ENCODE results near the gene ERBB4.

Gene ERBB4

GRCh38 chr2:211930331-211930730, 608.3 kb downstream of the ERBB4 start:
- no peak for DNase-seq (ENCODE audit: low read depth in 2 of 2)

GRCh38 chr2:211928201-211928600, 610.4 kb downstream of the ERBB4 start:
- DNase-seq (ENCODE audit: low read depth in 2 of 2) = no peak

GRCh38 chr2:211923019-211923418, 615.6 kb downstream of the ERBB4 start:
- no peak for DNase-seq (ENCODE audit: low read depth in 2 of 2)

DNA sequence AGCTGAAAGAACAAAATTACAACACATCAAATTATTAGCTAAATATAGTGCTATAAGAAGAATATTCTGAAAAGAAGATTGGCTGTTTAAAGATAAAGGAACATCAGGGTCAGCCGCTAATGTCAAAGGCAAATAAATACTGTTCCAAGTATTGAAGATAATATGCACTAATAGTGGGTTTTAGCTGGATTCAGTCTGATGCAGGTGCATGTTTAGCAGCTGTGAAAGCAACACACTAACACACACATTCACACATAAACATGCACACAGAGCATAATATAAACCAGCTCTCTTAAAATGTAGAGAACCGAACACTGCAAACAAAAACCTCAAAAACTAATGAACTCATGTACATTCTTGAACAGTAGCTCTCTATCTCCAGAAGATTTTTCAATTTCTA, 634.6 kb downstream of the ERBB4 start:
- no peak for DNase-seq (ENCODE audit: low read depth in 2 of 2)

DNA sequence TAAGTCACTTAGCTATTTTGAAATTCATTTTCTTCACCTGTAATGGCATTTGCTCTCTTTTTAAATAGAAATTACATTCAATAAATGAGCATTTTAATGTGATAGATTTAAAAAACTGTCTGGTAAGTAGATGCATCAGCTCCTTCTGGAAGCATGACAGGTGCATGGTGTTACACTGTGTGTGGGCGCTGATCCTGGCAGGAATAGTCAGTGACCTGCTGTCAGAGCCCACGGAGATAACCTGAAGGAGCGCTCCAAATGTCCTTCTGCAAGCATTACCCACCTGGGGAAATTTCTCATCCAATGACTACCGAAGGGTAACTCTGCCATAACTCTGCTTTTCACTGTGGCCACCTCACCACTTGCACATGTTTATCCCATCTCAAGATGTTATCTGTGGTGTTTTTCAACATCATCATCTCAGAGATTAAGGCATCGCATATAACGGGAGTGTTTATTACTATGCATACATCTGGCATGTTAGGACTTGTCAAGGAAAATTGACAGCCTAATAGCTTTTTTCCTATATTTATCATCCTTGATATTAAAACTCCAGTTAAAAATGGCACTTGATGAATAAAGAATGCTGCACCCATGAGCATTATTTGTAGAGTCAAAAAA, 637.3 kb downstream of the ERBB4 start:
- no peak for DNase-seq (ENCODE audit: low read depth in 2 of 2)

GRCh38 chr2:211900518-211900917, 638.1 kb downstream of the ERBB4 start:
- DNase-seq (ENCODE audit: low read depth in 2 of 2) = no peak

DNA sequence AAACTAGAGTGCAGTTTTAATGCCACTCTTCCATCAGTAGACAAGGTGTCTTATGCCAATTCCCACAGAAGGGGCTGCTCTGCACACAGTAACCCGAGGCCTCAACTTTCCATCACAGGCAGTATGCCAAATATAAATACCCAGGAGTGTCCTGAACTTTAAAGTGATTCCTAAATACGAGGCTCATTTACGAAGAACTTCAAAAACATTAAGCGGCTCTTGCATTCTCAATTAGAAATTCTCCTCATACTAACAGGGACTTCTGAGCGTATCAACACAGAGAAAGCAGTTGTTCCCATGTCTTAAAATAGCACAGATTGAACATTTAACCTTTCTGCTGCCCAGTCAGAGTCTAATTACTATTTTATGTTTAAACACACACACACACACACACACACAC, 638.6 kb downstream of the ERBB4 start:
- DNase-seq (ENCODE audit: low read depth in 2 of 2) = no peak

- no peak for DNase-seq (ENCODE audit: low read depth in 2 of 2)
These were observed 639.9 kb downstream of the ERBB4 start for GRCh38 chr2:211898702-211899101.

DNA sequence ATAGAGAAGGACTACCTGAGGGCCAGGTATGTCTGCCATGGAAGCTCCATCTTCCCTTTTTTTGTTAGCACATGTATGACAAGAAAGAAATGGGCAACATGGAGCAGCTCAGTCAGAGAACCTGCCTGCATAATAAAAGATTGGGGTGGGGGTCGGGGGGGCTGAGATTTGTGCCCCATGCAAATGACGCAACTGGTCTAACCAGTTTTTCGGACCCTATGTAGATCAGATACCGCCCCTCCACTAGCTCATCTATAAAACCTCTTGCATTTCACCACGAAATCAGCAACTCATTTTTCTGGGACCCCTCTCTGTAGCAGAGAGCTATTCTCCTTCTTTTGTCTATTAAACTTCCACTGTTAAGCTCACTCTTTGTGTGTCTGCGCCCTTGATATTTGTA, 657.2 kb downstream of the ERBB4 start:
- DNase-seq (ENCODE audit: low read depth in 2 of 2) = no peak

GRCh38 chr2:211879323-211879722, 659.3 kb downstream of the ERBB4 start:
- no peak for DNase-seq (ENCODE audit: low read depth in 2 of 2)

GRCh38 chr2:211877061-211877460, 661.5 kb downstream of the ERBB4 start:
- DNase-seq (ENCODE audit: low read depth in 2 of 2) = no peak

- no peak for DNase-seq (ENCODE audit: low read depth in 2 of 2)
These were observed 663.1 kb downstream of the ERBB4 start for GRCh38 chr2:211875488-211875887.

- DNase-seq (ENCODE audit: low read depth in 2 of 2) = no peak
These were observed 669.5 kb downstream of the ERBB4 start for GRCh38 chr2:211868996-211869533.

DNA sequence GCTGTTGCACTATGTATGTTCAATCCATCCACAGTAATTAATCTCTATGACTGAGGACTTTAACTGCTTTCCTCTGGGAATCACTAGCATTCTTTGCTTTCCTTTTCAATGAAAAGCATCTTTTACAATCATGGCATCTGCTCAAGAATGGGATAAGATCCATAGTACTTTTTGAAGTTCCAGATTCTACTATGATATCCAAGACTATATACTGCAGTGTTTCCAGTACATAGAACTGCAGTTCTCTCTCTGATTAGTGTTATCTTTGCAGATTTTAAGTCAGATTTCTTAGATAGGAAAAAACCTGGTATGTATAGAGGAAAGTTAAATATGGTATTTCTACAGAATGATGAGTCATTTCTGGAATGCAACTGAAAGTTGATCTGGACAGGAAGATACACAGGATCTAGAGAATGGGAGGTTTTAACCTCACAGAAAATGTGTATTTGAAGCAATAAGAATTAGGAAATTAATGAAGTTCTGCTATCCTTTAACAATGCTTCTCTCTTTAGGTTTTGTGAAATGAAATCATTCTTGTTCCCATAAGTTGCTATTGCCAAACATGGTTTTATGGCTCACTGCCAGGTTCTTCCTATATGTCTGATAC, 670.7 kb downstream of the ERBB4 start:
- no peak for DNase-seq (ENCODE audit: low read depth in 2 of 2)

DNA sequence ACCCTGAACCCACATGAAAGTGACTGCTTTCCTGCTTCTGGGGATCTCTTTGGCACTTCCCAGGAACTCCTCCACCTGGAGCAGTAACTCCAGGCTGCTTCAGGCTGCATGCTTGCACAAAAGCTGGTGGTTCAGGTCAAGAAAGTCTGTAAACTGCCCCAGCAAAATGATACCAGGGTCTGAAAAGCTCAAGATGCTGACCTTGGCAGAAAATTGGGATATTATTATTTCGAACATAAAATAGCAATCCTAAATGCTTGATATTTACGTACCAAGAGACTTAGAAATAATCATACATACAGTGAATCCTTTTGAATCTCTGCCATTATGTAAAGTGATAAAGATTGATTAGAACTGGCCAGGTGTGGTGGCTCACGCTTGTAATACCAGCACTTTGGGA, 674.3 kb downstream of the ERBB4 start:
- DNase-seq (ENCODE audit: low read depth in 2 of 2) = no peak

- DNase-seq (ENCODE audit: low read depth in 2 of 2) = no peak
These were observed 678.4 kb downstream of the ERBB4 start for GRCh38 chr2:211860224-211860623.

DNA sequence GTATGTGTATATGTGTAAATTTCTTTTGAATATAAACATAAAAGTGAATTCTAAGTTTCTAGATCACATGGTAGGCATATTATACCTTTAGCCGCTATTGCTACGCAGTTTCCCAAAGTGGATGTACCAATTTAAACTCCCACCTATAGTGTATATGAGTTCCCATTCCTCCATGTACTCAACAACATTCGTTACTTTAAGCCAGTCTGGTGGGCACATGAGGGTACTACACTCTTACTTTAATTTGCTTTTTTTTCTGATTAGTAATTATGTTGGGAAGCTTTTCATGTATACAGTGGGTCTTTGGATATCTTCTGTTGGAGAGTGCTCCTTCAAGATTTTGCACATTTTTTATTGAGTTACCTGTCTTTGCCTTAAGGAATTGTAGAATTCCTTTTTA, 683.8 kb downstream of the ERBB4 start:
- no peak for DNase-seq (ENCODE audit: low read depth in 2 of 2)

- no peak for DNase-seq (ENCODE audit: low read depth in 2 of 2)
These were observed 691.9 kb downstream of the ERBB4 start for GRCh38 chr2:211846714-211847113.

DNA sequence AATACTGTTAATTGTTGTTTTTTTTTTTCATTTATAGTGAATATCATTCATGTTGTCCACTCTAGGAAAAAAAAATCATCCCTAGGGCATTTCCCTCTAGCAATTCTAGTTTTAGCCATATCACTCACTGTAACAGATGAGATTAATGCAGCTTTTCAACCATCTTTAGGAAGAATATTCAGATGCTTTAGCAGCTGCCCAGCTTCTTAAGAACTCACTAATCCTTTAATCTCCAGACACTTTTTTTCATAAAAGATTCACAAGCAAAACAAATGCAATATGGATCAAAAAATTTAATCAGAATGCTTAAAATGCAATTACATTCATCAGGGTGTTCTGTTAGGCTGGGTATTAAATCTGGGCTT, 692.6 kb downstream of the ERBB4 start:
- DNase-seq (ENCODE audit: low read depth in 2 of 2) = no peak

DNA sequence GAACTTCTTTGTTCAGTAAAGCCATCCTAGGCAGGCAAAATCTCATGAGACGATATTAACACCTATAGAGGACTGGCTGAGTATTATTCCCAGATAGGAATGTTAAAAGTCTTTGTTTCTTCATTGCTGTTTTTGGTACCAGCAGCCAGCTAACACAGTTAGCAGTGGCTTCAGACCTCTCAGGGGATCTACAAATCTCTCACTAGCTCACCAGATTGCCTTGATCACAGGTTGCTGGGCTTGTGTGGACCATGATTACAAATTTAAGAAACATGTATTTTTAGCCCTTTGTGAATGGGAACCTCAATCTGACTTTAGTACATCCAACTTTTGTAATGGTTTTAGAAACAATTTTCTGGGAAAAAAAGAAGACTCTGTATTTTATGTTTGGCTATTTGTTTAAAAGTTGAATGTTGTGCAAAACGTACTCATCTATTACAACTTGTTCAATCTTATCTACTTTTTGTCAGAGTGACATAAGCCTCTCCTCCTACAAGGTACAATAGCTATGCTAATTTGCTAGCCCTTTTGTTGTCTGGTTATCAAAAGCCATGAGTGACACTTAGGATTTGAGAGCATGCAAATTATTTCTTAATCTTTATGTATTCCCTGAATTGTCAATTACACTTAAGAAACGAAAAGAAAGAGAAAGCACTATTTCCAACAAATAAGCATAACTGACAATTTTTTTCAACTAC, 693.1 kb downstream of the ERBB4 start:
- DNase-seq (ENCODE audit: low read depth in 2 of 2) = no peak

GRCh38 chr2:211837706-211838105, 700.9 kb downstream of the ERBB4 start:
- DNase-seq (ENCODE audit: low read depth in 2 of 2) = no peak

DNA sequence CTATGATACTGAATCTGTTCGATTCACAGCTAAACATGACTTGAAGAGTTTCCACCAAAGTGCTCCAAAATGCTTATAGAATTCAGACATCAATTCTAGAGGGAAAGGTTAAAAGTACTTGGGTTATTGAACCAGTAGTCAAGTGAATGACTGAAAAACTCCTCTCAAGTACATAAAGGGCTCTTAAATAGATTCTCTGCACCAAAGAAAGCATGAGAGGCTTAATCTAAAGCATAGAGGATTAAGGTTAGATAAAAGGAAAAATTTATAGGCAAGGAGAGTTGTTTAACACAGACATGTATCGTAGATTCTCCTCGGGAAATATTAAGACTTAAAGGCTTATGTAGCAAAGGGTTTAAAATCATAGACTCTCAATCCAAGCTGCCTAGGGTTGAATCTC, 701.4 kb downstream of the ERBB4 start:
- DNase-seq (ENCODE audit: low read depth in 2 of 2) = no peak

- DNase-seq (ENCODE audit: low read depth in 2 of 2) = no peak
These were observed 702.2 kb downstream of the ERBB4 start for GRCh38 chr2:211836409-211836808.

Data from stimulated activated CD8-positive, alpha-beta memory T cell treated with anti-CD3 and anti-CD28 coated beads, Interleukin-15, amount 100 ng/mL, for 4 hours (primary cell).